ENCODE results near the gene SPI1.

- TF ChIP-seq CTCF (IDR thresholded peaks at IDR 0.05) (no peak), POLR2A (IDR thresholded peaks at IDR 0.05) (no peak)
Observed at GRCh38 chr11:47403571-47403970, 25.2 kb upstream of the SPI1 start.

All from esophagus squamous epithelium (tissue), 4 donors.